Stomach smooth muscle (tissue), 2 donors: ENCODE measurements around the gene RILP.
"Not testable (repeated sequence)": the region's sequence is repeated elsewhere in the genome, so short reads cannot be mapped to it uniquely, and the experiment has no call there.

Source experiments
- H3K27ac ChIP-seq: one replicate; pipeline ENCODE4 v1.7.0; 2013; ENCODE audit warnings: mild to moderate bottlenecking, low read length, inconsistent platforms
- H3K27me3 ChIP-seq, 2 donors: one replicate each; pipeline ENCODE4 v1.7.0; 2013; ENCODE audit warnings: low read length in 2 of 2; ENCODE audit not compliant: insufficient read depth in 2 of 2, control insufficient read depth in 1 of 2
- H3K36me3 ChIP-seq, 2 donors: one replicate each; pipeline ENCODE4 v1.7.0; 2013; ENCODE audit warnings: low read length in 2 of 2; ENCODE audit not compliant: control insufficient read depth in 2 of 2, insufficient read depth in 2 of 2
- H3K4me1 ChIP-seq: one replicate; pipeline ENCODE4 v1.7.0; 2013; ENCODE audit warnings: low read length; ENCODE audit not compliant: control insufficient read depth, insufficient read depth
- H3K4me3 ChIP-seq, 2 donors: one replicate each; pipeline ENCODE4 v1.7.0; 2013; ENCODE audit warnings: low read length in 2 of 2
- H3K9ac ChIP-seq, 2 donors: one replicate each; pipeline ENCODE4 v1.7.0; 2013; ENCODE audit warnings: low read length in 2 of 2, mild to moderate bottlenecking in 1 of 2
- H3K9me3 ChIP-seq, 2 donors: one replicate each; pipeline ENCODE4 v1.7.0; 2013; ENCODE audit warnings: low read length in 2 of 2; ENCODE audit not compliant: control insufficient read depth in 2 of 2
- donor health status: healthy.
- donor health status: Pancreatic carcinoma.

Gene RILP

GRCh38 chr17:1673041-1673785, 23.5 kb upstream of the RILP start:
- H3K9ac ChIP-seq, result no peak overlapping the region

DNA sequence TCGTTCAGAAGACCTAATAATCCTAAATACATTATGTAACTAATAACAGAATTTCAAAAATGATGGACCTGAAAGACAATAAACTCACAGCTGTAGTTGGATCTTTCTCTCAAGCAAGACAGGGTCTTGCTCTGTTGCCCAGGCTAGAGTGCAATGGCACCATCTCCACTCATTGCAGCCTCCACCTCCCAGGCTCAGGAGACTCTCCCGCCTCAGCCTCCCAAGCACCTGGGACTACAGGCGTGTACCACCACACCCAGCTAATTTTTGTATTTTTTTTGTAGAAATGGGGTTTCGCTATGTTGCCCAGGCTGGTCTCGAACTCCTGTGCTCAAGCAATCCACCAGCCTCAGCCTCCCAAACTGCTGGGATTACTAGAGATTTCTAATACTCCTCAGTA, 14.3 kb upstream of the RILP start:
- H3K9me3 ChIP-seq, H3K4me3 ChIP-seq, H3K27ac ChIP-seq, H3K4me1 ChIP-seq, H3K27me3 ChIP-seq, H3K9ac ChIP-seq: not testable (repeated sequence)
- H3K36me3 ChIP-seq, result peaks cover 37 to 45% of the 10 kb centered on the region in 2 donors

More at GRCh38 chr17:1673041-1673785, 23.5 kb upstream of the RILP start:
- H3K27me3 ChIP-seq, result no peaks in the 10 kb centered on the region
- H3K27ac ChIP-seq, result no peak overlapping the region
- no peaks in the 10 kb centered on the region for H3K9me3 ChIP-seq
- peaks cover 7% of the 10 kb centered on the region for H3K4me1 ChIP-seq
- peaks cover 64 to 65% of the 10 kb centered on the region in 2 donors for H3K36me3 ChIP-seq
- H3K4me3 ChIP-seq, result no peak overlapping the region

- H3K27ac ChIP-seq, result no peak overlapping the region
- H3K9me3 ChIP-seq, result no peaks in the 10 kb centered on the region
- no peak overlapping the region for H3K4me3 ChIP-seq
- no peaks in the 10 kb centered on the region for H3K27me3 ChIP-seq
- no peaks in the 10 kb centered on the region for H3K4me1 ChIP-seq
- H3K9ac ChIP-seq, result no peak overlapping the region
- H3K36me3 ChIP-seq, result peaks cover 55 to 64% of the 10 kb centered on the region in 2 donors
Measured at GRCh38 chr17:1661045-1661444, 11.4 kb upstream of the RILP start.

GRCh38 chr17:1658100-1658499, 8.4 kb upstream of the RILP start:
- H3K9me3 ChIP-seq, result no peaks in the 10 kb centered on the region
- H3K9ac ChIP-seq, result no peak overlapping the region
- H3K36me3 ChIP-seq, result peaks cover 78 to 81% of the 10 kb centered on the region in 2 donors
- no peaks in the 10 kb centered on the region for H3K27me3 ChIP-seq
- no peaks in the 10 kb centered on the region for H3K4me1 ChIP-seq
- H3K4me3 ChIP-seq, result no peak overlapping the region
- no peak overlapping the region for H3K27ac ChIP-seq

GRCh38 chr17:1653735-1654134, 4.1 kb upstream of the RILP start:
- Histone ChIP-seq H3K27me3 (no peaks in the 10 kb centered on the region), H3K4me1 (peaks cover 17% of the 10 kb centered on the region), H3K9ac (peak overlapping the region in 1 of 2 donors; percentile 29), H3K9me3 (no peaks in the 10 kb centered on the region), H3K36me3 (peaks cover 69% of the 10 kb centered on the region in 2 donors), H3K4me3 (no peak overlapping the region), H3K27ac (no peak overlapping the region)

GRCh38 chr17:1652794-1653193, 3.1 kb upstream of the RILP start:
- Histone ChIP-seq H3K4me1 (peaks cover 27% of the 10 kb centered on the region), H3K36me3 (peaks cover 59 to 60% of the 10 kb centered on the region in 2 donors)
- not testable (repeated sequence) for H3K4me3 ChIP-seq, H3K9ac ChIP-seq, H3K9me3 ChIP-seq, H3K27ac ChIP-seq, H3K27me3 ChIP-seq

DNA sequence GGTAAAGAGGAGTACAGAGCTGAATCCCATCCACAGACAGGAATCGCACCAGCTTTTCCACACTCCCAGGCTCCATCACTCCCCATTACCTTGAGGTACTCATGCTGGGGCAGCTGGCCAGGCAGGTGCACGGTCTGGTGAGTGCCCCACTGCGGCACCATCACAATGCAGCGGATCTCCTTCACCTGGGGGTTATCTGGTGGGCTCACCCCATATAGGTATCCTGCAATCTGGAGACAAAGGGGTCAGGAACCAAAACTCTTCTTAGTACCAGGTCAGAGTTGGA, 1.8 kb upstream of the RILP start:
- no peak overlapping the region for H3K4me3 ChIP-seq
- H3K9ac ChIP-seq, result no peak overlapping the region
- H3K36me3 ChIP-seq, result peaks cover 52 to 53% of the 10 kb centered on the region in 2 donors
- H3K27ac ChIP-seq, result peak overlapping the region; percentile 37
- H3K4me1 ChIP-seq, result peaks cover 36% of the 10 kb centered on the region
- H3K9me3 ChIP-seq, result no peaks in the 10 kb centered on the region
- H3K27me3 ChIP-seq, result no peaks in the 10 kb centered on the region

DNA sequence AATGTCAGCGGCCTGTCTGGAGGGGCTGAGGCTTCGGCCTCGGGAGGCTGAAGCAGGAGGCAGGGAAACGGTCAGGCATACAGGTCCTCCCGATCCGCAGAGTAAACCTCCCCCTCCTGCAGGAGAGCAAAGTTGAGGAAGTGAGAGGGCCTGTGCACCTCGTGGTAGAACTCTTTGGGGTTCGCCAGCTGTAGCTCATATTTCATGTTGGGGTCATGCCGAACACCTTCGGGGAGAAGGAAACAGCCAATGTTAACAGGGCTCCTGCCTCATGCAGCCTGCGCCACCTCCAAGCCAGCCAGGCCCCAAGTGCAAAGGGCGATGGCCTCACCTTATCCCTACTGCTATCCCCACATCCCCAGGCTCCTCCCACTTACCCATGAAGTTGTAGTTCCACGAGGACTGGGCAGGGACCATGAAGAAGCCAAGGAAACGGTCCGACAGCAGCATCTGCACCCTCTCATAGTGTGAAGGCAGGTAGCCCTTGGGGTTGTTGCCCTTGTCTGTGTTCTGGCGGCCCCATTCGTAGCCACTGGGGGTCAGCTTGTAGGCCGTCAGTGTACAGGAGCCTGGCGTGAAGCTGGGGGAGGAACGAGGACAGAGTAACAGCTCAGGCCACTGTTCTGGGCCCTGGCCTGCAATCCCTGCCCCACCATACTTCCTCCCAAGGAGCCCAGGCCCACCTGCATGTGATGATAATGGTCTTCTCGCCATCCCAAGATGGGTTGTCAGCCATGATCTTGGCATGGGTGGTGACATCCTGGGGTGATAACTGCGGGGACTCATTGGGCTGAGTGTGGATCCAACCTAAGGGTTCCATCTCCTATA, 1.3 kb upstream of the RILP start:
- no peaks in the 10 kb centered on the region for H3K27me3 ChIP-seq
- peak overlapping the region; percentile 37 for H3K27ac ChIP-seq
- H3K9me3 ChIP-seq, result no peaks in the 10 kb centered on the region
- H3K4me1 ChIP-seq, result peaks cover 36% of the 10 kb centered on the region
- no peak overlapping the region for H3K4me3 ChIP-seq
- peaks cover 47% of the 10 kb centered on the region in 2 donors for H3K36me3 ChIP-seq
- H3K9ac ChIP-seq, result no peak overlapping the region

GRCh38 chr17:1648963-1649843, 463 bp downstream of the RILP start:
- peak overlapping the region; percentile 64 to 79 for H3K4me3 ChIP-seq
- peak overlapping the region; percentile 93 for H3K27ac ChIP-seq
- H3K9ac ChIP-seq, result peak overlapping the region; percentile 67 to 69
- peaks cover 34 to 36% of the 10 kb centered on the region in 2 donors for H3K36me3 ChIP-seq
- no peaks in the 10 kb centered on the region for H3K9me3 ChIP-seq
- no peaks in the 10 kb centered on the region for H3K27me3 ChIP-seq
- H3K4me1 ChIP-seq, result peaks cover 36% of the 10 kb centered on the region

- Histone ChIP-seq H3K36me3 (peaks cover 26 to 28% of the 10 kb centered on the region in 2 donors), H3K9ac (peak overlapping the region; percentile 44 to 55), H3K4me1 (peaks cover 44% of the 10 kb centered on the region), H3K27ac (peak overlapping the region; percentile 93), H3K27me3 (no peaks in the 10 kb centered on the region), H3K4me3 (peak overlapping the region; percentile 64 to 78), H3K9me3 (no peaks in the 10 kb centered on the region)
Measured at GRCh38 chr17:1648173-1648962, 1.3 kb downstream of the RILP start.
